ENCODE results near the gene TRPM8.

DNA sequence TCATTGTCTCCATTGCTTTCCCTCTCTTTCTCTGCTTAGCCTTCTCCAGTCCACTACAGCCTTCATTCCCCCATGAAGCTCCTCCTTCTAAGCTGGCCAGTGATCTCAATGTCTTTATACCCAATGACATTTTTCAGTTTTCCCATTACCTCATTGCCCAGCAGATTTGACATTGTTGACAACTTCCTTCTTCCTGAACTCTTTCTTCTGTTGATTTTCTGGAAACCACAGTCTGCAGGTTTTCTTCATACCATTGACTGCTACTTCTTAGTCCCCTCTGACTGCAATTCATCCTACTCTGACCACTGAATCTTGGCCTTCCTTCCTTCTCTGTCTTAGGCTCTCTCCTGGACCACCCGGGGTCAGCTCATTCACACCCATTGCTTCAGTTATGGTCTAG is 110.5 kb downstream of the TRPM8 start:
- no peak for TF ChIP-seq POLR2AphosphoS5 (IDR thresholded peaks at IDR 0.05; ENCODE audit: low read depth, low read length)
- no peak for TF ChIP-seq TAF1 (IDR thresholded peaks at IDR 0.05; ENCODE audit: borderline replicate concordance, insufficient read depth, low read length)
- TF ChIP-seq SIN3A (IDR thresholded peaks at IDR 0.05; ENCODE audit: borderline replicate concordance, insufficient read depth, low read length) = no peak
- TF ChIP-seq, protein P1, sequence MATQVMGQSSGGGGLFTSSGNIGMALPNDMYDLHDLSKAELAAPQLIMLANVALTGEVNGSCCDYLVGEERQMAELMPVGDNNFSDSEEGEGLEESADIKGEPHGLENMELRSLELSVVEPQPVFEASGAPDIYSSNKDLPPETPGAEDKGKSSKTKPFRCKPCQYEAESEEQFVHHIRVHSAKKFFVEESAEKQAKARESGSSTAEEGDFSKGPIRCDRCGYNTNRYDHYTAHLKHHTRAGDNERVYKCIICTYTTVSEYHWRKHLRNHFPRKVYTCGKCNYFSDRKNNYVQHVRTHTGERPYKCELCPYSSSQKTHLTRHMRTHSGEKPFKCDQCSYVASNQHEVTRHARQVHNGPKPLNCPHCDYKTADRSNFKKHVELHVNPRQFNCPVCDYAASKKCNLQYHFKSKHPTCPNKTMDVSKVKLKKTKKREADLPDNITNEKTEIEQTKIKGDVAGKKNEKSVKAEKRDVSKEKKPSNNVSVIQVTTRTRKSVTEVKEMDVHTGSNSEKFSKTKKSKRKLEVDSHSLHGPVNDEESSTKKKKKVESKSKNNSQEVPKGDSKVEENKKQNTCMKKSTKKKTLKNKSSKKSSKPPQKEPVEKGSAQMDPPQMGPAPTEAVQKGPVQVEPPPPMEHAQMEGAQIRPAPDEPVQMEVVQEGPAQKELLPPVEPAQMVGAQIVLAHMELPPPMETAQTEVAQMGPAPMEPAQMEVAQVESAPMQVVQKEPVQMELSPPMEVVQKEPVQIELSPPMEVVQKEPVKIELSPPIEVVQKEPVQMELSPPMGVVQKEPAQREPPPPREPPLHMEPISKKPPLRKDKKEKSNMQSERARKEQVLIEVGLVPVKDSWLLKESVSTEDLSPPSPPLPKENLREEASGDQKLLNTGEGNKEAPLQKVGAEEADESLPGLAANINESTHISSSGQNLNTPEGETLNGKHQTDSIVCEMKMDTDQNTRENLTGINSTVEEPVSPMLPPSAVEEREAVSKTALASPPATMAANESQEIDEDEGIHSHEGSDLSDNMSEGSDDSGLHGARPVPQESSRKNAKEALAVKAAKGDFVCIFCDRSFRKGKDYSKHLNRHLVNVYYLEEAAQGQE (IDR thresholded peaks at IDR 0.05; ENCODE audit: insufficient read depth in 1 of 2, low read depth in 2 of 2, low read length in 2 of 2) = no peak
- no peak for TF ChIP-seq FOXP2 (optimal IDR thresholded peaks at IDR 0.05; ENCODE audit: borderline replicate concordance, extremely low read depth, extremely low read length, insufficient read depth)

All from PFSK-1 (cell line).